Ascending aorta (tissue), 2 donors: ENCODE data around the gene CD38. TPM values are rescaled to one million over a fixed set of nuclear protein-coding genes. Genes with fewer than 3 reads are reported as not detected.
"Not testable (repeated sequence)": the region's sequence is repeated elsewhere in the genome, so short reads cannot be mapped to it uniquely, and the experiment has no call there.

Experiments used
- DNase-seq, 2 donors: peaks; one replicate each; pipeline ENCODE4 v3.0.0-alpha.2; 2019; ENCODE audit warnings: low spot score in 2 of 2
- H3K27ac ChIP-seq, 2 donors: fragments of 200-600 bp; sonication (generic); one replicate each; pipeline ENCODE4 v1.5.1; 2016 to 2017; ENCODE audit warnings: mild to moderate bottlenecking in 1 of 2
- H3K27me3 ChIP-seq: fragments of 200-600 bp; sonication (generic); one replicate; pipeline ENCODE4 v1.5.1; 2017
- H3K36me3 ChIP-seq, 2 donors: fragments of 200-600 bp; sonication (generic); one replicate each; pipeline ENCODE4 v1.5.1; 2016
- H3K4me1 ChIP-seq, 2 donors: fragments of 200-600 bp; sonication (generic); one replicate each; pipeline ENCODE4 v1.5.1; 2016 to 2017; ENCODE audit warnings: mild to moderate bottlenecking in 1 of 2
- H3K4me3 ChIP-seq, 2 donors: fragments of 200-600 bp; sonication (generic); one replicate each; pipeline ENCODE4 v1.5.1; 2016 to 2017; ENCODE audit warnings: mild to moderate bottlenecking in 1 of 2
- H3K9me3 ChIP-seq, 2 donors: fragments of 200-600 bp; sonication (generic); one replicate each; pipeline ENCODE4 v1.5.1; 2016
- CTCF ChIP-seq, 3 experiments: fragments of 200-600 bp in 2 of 3; fragments of 450-650 bp in 1 of 3; sonication (generic) in 2 of 3; IDR thresholded peaks; one replicate each; pipeline ENCODE4 v1.5.1; 2016 to 2019; ENCODE audit warnings: antibody characterized with exemption in 3 of 3, mild to moderate bottlenecking in 1 of 3, moderate library complexity in 1 of 3
- intact Hi-C: fragments of 100-400 bp; cut with DNase I; formaldehyde crosslinking; loops from one replicate; pipeline ENCODE4 v1.15.1; 2023
- total RNA-seq: library from RNA; depleted of rRNA; stranded (reverse); fragments of >200 nt; gene quantifications from one replicate; pipeline ENCODE4 v1.1.0, GENCODE V29; 2016

CD38 gene
- total RNA-seq = 1.4 TPM

- peak within 1 kb of the TSS; percentile 60 to 78 for H3K4me3 ChIP-seq
- peak within 1 kb of the TSS in 1 of 2 donors; percentile 54 for H3K27ac ChIP-seq
- no peaks in the 10 kb centered on the region for H3K9me3 ChIP-seq
- DNase-seq = no peak
- intact Hi-C loops = no loop called here
- TF ChIP-seq CTCF (IDR thresholded peaks at IDR 0.05) = no peak
- no peaks in the 10 kb centered on the region for H3K27me3 ChIP-seq
- peaks cover 0 to 2% of the 10 kb centered on the region in 2 donors for H3K4me1 ChIP-seq
- H3K36me3 ChIP-seq = no peaks in the 10 kb centered on the region
These were observed at the start of gene CD38 for GRCh38 chr4:15778289-15779241. TSS of gene CD38 (plus strand) at chr4:15778328. CDS start at chr4:15778415, 87 bp downstream.

- H3K36me3 ChIP-seq = no peaks in the 10 kb centered on the region
- no peaks in the 10 kb centered on the region for H3K4me1 ChIP-seq
- no peak overlapping the region for H3K27ac ChIP-seq
- intact Hi-C loops = loop anchor here (5.0 kb wide), 1 partner anchor 227 kb away; no protein-coding TSS in a partner anchor
- H3K27me3 ChIP-seq = no peaks in the 10 kb centered on the region
- H3K9me3 ChIP-seq = no peaks in the 10 kb centered on the region
- DNase-seq = no peak
- peak; percentile 51 to 80 (median 79) for TF ChIP-seq CTCF (IDR thresholded peaks at IDR 0.05)
- H3K4me3 ChIP-seq = no peak overlapping the region
These were observed 48.1 kb upstream of the CD38 start for GRCh38 chr4:15729910-15730533.

- DNase-seq, H3K4me3 ChIP-seq, H3K9me3 ChIP-seq, H3K27me3 ChIP-seq, H3K27ac ChIP-seq, H3K4me1 ChIP-seq, H3K36me3 ChIP-seq, intact Hi-C loops: not testable (repeated sequence)
These were observed 45.1 kb upstream of the CD38 start for GRCh38 chr4:15733061-15733460.

- no peak for TF ChIP-seq CTCF (IDR thresholded peaks at IDR 0.05)
- Histone ChIP-seq H3K27ac (no peak overlapping the region), H3K27me3 (no peaks in the 10 kb centered on the region), H3K36me3 (no peaks in the 10 kb centered on the region), H3K9me3 (no peaks in the 10 kb centered on the region), H3K4me1 (peaks cover 0 to 4% of the 10 kb centered on the region in 2 donors), H3K4me3 (no peak overlapping the region)
- no peak for DNase-seq
- intact Hi-C loops = no loop called here
These were observed 42.6 kb upstream of the CD38 start for GRCh38 chr4:15735536-15735935.

- Histone ChIP-seq H3K4me1 (peaks cover 0 to 4% of the 10 kb centered on the region in 2 donors), H3K4me3 (no peak overlapping the region), H3K27me3 (no peaks in the 10 kb centered on the region), H3K27ac (no peak overlapping the region), H3K9me3 (no peaks in the 10 kb centered on the region), H3K36me3 (no peaks in the 10 kb centered on the region)
- no peak for TF ChIP-seq CTCF (IDR thresholded peaks at IDR 0.05)
- DNase-seq = no peak
- intact Hi-C loops = no loop called here
These were observed 41.5 kb upstream of the CD38 start for GRCh38 chr4:15736514-15737050.

- no peak for TF ChIP-seq CTCF (IDR thresholded peaks at IDR 0.05)
- Histone ChIP-seq H3K9me3 (no peaks in the 10 kb centered on the region), H3K27me3 (no peaks in the 10 kb centered on the region), H3K27ac (no peak overlapping the region), H3K4me1 (peaks cover 0 to 4% of the 10 kb centered on the region in 2 donors), H3K36me3 (no peaks in the 10 kb centered on the region), H3K4me3 (no peak overlapping the region)
- intact Hi-C loops = no loop called here
- DNase-seq = no peak
These were observed 40.9 kb upstream of the CD38 start for GRCh38 chr4:15737255-15737654.
